H1 (cell line): ENCODE results near the gene SMIM41. TPM values are rescaled to one million over a fixed set of nuclear protein-coding genes. Genes with fewer than 3 reads are reported as not detected.

ENCODE experiments used
- CTCF ChIA-PET: fragments of 300-600 bp; sonication (Branson Sonifier 250); formaldehyde crosslinking; loops from one replicate; lab custom pipeline; 2021; ENCODE audit not compliant: partially characterized antibody; lab: Charles Lee
- POLR2A ChIA-PET: fragments of 300-600 bp; sonication (Branson Sonifier 250); formaldehyde crosslinking; loops from one replicate; lab custom pipeline; 2021; ENCODE audit warnings: inconsistent platforms; ENCODE audit not compliant: partially characterized antibody; lab: Charles Lee
- DNase-seq, 2 experiments: peaks; one replicate each; pipeline versions ENCODE4 v3.0.0 to v3.0.0-alpha.2; 2010 to 2022; ENCODE audit warnings: low spot score in 2 of 2, low read depth in 1 of 2, mixed read lengths in 1 of 2
- FAIRE-seq: peaks from 2 replicates; lab custom pipeline; 2011; peaks lifted over from hg19 to GRCh38; lab: Jason Lieb, UNC
- H2AFZ ChIP-seq: 2 replicates; pipeline ENCODE4 v1.8.1; 2012; ENCODE audit warnings: low read length, inconsistent platforms
- H2AK5ac ChIP-seq: 2 replicates; pipeline ENCODE4 v1.6.1; 2013; ENCODE audit warnings: low read depth, low read length
- H2BK120ac ChIP-seq: replicated peaks from 2 replicates; pipeline ENCODE3; 2013; ENCODE audit warnings: low read depth, low read length, inconsistent platforms
- H2BK12ac ChIP-seq: 2 replicates; pipeline ENCODE4 v1.6.1; 2013; ENCODE audit warnings: low read depth, low read length
- H2BK15ac ChIP-seq: 2 replicates; pipeline ENCODE4 v1.6.1; 2013; ENCODE audit warnings: low read length
- H2BK20ac ChIP-seq: 2 replicates; pipeline ENCODE4 v1.6.1; 2013; ENCODE audit warnings: low read length
- H2BK5ac ChIP-seq: 2 replicates; pipeline ENCODE4 v1.6.1; 2013; ENCODE audit warnings: low read depth, low read length
- H3K14ac ChIP-seq: 2 replicates; pipeline ENCODE4 v1.6.1; 2013; ENCODE audit warnings: inconsistent platforms; ENCODE audit not compliant: insufficient read length
- H3K18ac ChIP-seq: 2 replicates; pipeline ENCODE4 v1.6.1; 2013; ENCODE audit warnings: low read length; ENCODE audit errors: extremely low read depth
- H3K23ac ChIP-seq: 2 replicates; pipeline ENCODE4 v1.6.1; 2013; ENCODE audit warnings: inconsistent platforms; ENCODE audit not compliant: insufficient read length
- H3K23me2 ChIP-seq: 2 replicates; pipeline ENCODE4 v1.6.1; 2013; ENCODE audit warnings: low read depth, low read length
- H3K27ac ChIP-seq: 2 replicates; pipeline ENCODE4 v1.6.1; 2011; ENCODE audit warnings: low read depth, low read length, inconsistent platforms
- H3K27me3 ChIP-seq, 4 experiments: replicated peaks in 1 of 4; 1 replicate in 1 of 4; 2 replicates in 3 of 4; pipeline versions ENCODE4 v1.6.1 to v1.8.1; 2011 to 2013; ENCODE audit warnings: low read length in 3 of 4, mild to moderate bottlenecking in 3 of 4, inconsistent platforms in 2 of 4, mixed read lengths in 2 of 4, moderate library complexity in 1 of 4; ENCODE audit not compliant: control insufficient read depth in 3 of 4, insufficient read depth in 3 of 4; ENCODE audit errors: extremely low read depth in 1 of 4
- H3K36me3 ChIP-seq, 4 experiments: 2 replicates each; pipeline versions ENCODE4 v1.6.1 to v1.8.1; 2011 to 2013; ENCODE audit warnings: mild to moderate bottlenecking in 4 of 4, low read length in 3 of 4, moderate library complexity in 2 of 4, control low read depth in 1 of 4, inconsistent platforms in 1 of 4; ENCODE audit not compliant: insufficient read depth in 4 of 4, control insufficient read depth in 2 of 4
- H3K4ac ChIP-seq: replicated peaks from 2 replicates; pipeline ENCODE3; 2013; ENCODE audit warnings: low read length, low read depth, mixed read lengths, inconsistent platforms; ENCODE audit not compliant: insufficient read length
- H3K4me1 ChIP-seq, 4 experiments: replicated peaks in 1 of 4; 1 replicate in 1 of 4; 2 replicates in 3 of 4; pipeline versions ENCODE4 v1.6.1 to v1.8.1; 2011 to 2013; ENCODE audit warnings: low read length in 3 of 4, inconsistent platforms in 2 of 4, mixed read lengths in 1 of 4; ENCODE audit not compliant: insufficient read depth in 4 of 4, control insufficient read depth in 3 of 4
- H3K4me2 ChIP-seq, 2 experiments: 2 replicates each; pipeline versions ENCODE4 v1.6.1 to v1.8.1; 2011 to 2013; ENCODE audit warnings: low read depth in 2 of 2, low read length in 2 of 2, control low read depth in 1 of 2, inconsistent platforms in 1 of 2, mild to moderate bottlenecking in 1 of 2; ENCODE audit not compliant: insufficient read depth in 1 of 2
- H3K4me3 ChIP-seq, 4 experiments: fragments of 200-600, 300-600 bp in 1 of 4; sonication (generic), shearing (Covaris generic), sonication (Bioruptor Twin) in 1 of 4; 2 replicates each; pipeline versions ENCODE4 v1.5.1 to v1.8.1; 2011 to 2016; ENCODE audit warnings: low read length in 4 of 4, low read depth in 3 of 4, control low read depth in 2 of 4, inconsistent platforms in 2 of 4, mild to moderate bottlenecking in 2 of 4, mixed read lengths in 1 of 4, moderate library complexity in 1 of 4; ENCODE audit not compliant: insufficient read depth in 2 of 4; ENCODE audit errors: extremely low read depth in 1 of 4
- H3K56ac ChIP-seq: replicated peaks from 2 replicates; pipeline ENCODE3; 2013; ENCODE audit warnings: low read depth, mild to moderate bottlenecking, mixed read lengths, low read length, inconsistent platforms; ENCODE audit not compliant: insufficient read length
- H3K79me1 ChIP-seq: 2 replicates; pipeline ENCODE4 v1.6.1; 2013; ENCODE audit warnings: low read depth, low read length, control low read depth
- H3K79me2 ChIP-seq, 2 experiments: 2 replicates each; pipeline versions ENCODE4 v1.6.1 to v1.8.1; 2012 to 2013; ENCODE audit warnings: low read length in 2 of 2, mild to moderate bottlenecking in 2 of 2, inconsistent platforms in 1 of 2; ENCODE audit not compliant: insufficient read depth in 2 of 2, control insufficient read depth in 1 of 2
- H3K9ac ChIP-seq, 4 experiments: replicated peaks in 1 of 4; 1 replicate in 1 of 4; 2 replicates in 3 of 4; pipeline versions ENCODE4 v1.6.1 to v1.8.1; 2011 to 2013; ENCODE audit warnings: low read depth in 3 of 4, low read length in 3 of 4, control low read depth in 2 of 4, mild to moderate bottlenecking in 2 of 4, moderate library complexity in 2 of 4, inconsistent platforms in 1 of 4; ENCODE audit errors: extremely low read depth in 1 of 4
- H3K9me3 ChIP-seq, 2 experiments: 2 replicates each; pipeline versions ENCODE4 v1.6.1 to v1.8.1; 2012 to 2013; ENCODE audit warnings: mild to moderate bottlenecking in 2 of 2, moderate library complexity in 2 of 2, control low read depth in 1 of 2, inconsistent platforms in 1 of 2, low read depth in 1 of 2, low read length in 1 of 2, mixed read lengths in 1 of 2; ENCODE audit not compliant: insufficient read depth in 2 of 2
- H4K20me1 ChIP-seq, 2 experiments: replicated peaks in 1 of 2; 2 replicates each; pipeline versions ENCODE3 to v1.8.1; 2011 to 2013; ENCODE audit warnings: inconsistent platforms in 2 of 2, low read length in 2 of 2, mild to moderate bottlenecking in 1 of 2; ENCODE audit not compliant: insufficient read depth in 2 of 2, control insufficient read depth in 1 of 2
- H4K5ac ChIP-seq: 2 replicates; pipeline ENCODE4 v1.6.1; 2013; ENCODE audit warnings: low read length, low read depth, mixed read lengths, inconsistent platforms; ENCODE audit not compliant: insufficient read length
- H4K8ac ChIP-seq: 2 replicates; pipeline ENCODE4 v1.8.0; 2013; ENCODE audit warnings: mild to moderate bottlenecking, moderate library complexity, low read length, inconsistent platforms; ENCODE audit not compliant: insufficient read depth; ENCODE audit errors: extremely low read depth
- H4K91ac ChIP-seq: replicated peaks from 2 replicates; pipeline ENCODE3; 2013; ENCODE audit warnings: low read length, mixed read lengths, inconsistent platforms; ENCODE audit not compliant: insufficient read length
- BACH1 ChIP-seq: IDR thresholded peaks from 2 replicates; pipeline ENCODE4 v1.6.1; 2012; ENCODE audit warnings: low read length, improper control_type of control experiment
- EP300 ChIP-seq, 2 experiments: IDR thresholded peaks; 1 replicate in 1 of 2; 2 replicates in 1 of 2; pipeline ENCODE4 v1.6.1; 2011 to 2012; ENCODE audit warnings: low read depth in 2 of 2, low read length in 2 of 2, mild to moderate bottlenecking in 2 of 2, borderline replicate concordance in 1 of 2, inconsistent platforms in 1 of 2, moderate library complexity in 1 of 2
- HDAC6 ChIP-seq: IDR thresholded peaks from one replicate; pipeline ENCODE4 v1.7.1; 2012; ENCODE audit warnings: low read depth, mild to moderate bottlenecking, inconsistent platforms, low read length, moderate library complexity
- JUND ChIP-seq: IDR thresholded peaks from 2 replicates; pipeline ENCODE4 v1.6.1; 2011; ENCODE audit warnings: mild to moderate bottlenecking, improper control_type of control experiment, low read length
- NRF1 ChIP-seq: IDR thresholded peaks from 2 replicates; pipeline ENCODE4 v1.6.1; 2011; ENCODE audit warnings: mild to moderate bottlenecking, low read depth, low read length, improper control_type of control experiment
- RBBP5 ChIP-seq: IDR thresholded peaks from 2 replicates; pipeline ENCODE4 v1.7.1; 2012; ENCODE audit warnings: low read depth, mild to moderate bottlenecking, inconsistent platforms, low read length, moderate library complexity, borderline replicate concordance
- RFX5 ChIP-seq: IDR thresholded peaks from 2 replicates; pipeline ENCODE4 v1.6.1; 2011; ENCODE audit warnings: low read depth, low read length, improper control_type of control experiment, borderline replicate concordance
- TAF7 ChIP-seq: optimal IDR thresholded peaks from 2 replicates; pipeline ENCODE3; 2011; ENCODE audit warnings: low read depth, mild to moderate bottlenecking, inconsistent platforms, low read length, moderate library complexity, borderline replicate concordance
- WGBS, 2 experiments: shearing (Covaris generic) in 1 of 2; methylation state at CpG; one replicate each; pipeline versions ENCODE4 v1.1.6 to v1.1.7; 2013 to 2015; ENCODE audit warnings: low lambda C conversion rate in 2 of 2, mixed read lengths in 2 of 2, inconsistent platforms in 1 of 2, low coverage in 1 of 2, missing lambda C conversion rate in 1 of 2; ENCODE audit not compliant: insufficient replicate concordance in 2 of 2, insufficient coverage in 1 of 2, insufficient read length in 1 of 2; ENCODE audit errors: extremely low coverage in 1 of 2, missing lambda C conversion rate in 1 of 2; 5-methylcytosine and 5-hydroxymethylcytosine counted together
- polyA plus RNA-seq, 7 experiments: library from polyadenylated mRNA; depleted of rRNA in 3 of 7; stranded (reverse) in 5 of 7; unstranded in 2 of 7; fragments of >200 nt in 5 of 7; fragments of 200-250 nt in 2 of 7; gene quantifications; 1 replicate in 5 of 7; 2 replicates in 1 of 7; 4 replicates in 1 of 7; pipeline versions ENCODE4 v1.2.1 to v1.2.3, GENCODE V29; 2011 to 2013; ENCODE audit warnings: missing spikeins in 2 of 7, mixed read lengths in 2 of 7
- total RNA-seq: library from RNA; stranded (reverse); fragmentation: NEBNext Ultra II Directional; extraction: Animal tissue kit (Norgen Biotek cat#: 25700); gene quantifications from 2 replicates; pipeline ENCODE4 v1.2.1, GENCODE V29; 2021
- TF ChIP-seq, protein P1 (sequence below), 3 experiments: IDR thresholded peaks; 1 replicate in 2 of 3; 2 replicates in 1 of 3; pipeline versions ENCODE4 v1.5.1 to v1.6.1; 2011; ENCODE audit warnings: low read length in 3 of 3, mild to moderate bottlenecking in 3 of 3, inconsistent platforms in 2 of 3, low read depth in 1 of 3, moderate library complexity in 1 of 3; ENCODE audit not compliant: insufficient read depth in 1 of 3; ENCODE audit errors: control extremely low read depth in 1 of 3

SMIM41 gene
- total and polyA plus RNA-seq, 2 of the 8 experiments (the other 6 are each of a cell fraction or from before 2014, with no cell fraction given): 0.28 to 0.98 TPM

DNA sequence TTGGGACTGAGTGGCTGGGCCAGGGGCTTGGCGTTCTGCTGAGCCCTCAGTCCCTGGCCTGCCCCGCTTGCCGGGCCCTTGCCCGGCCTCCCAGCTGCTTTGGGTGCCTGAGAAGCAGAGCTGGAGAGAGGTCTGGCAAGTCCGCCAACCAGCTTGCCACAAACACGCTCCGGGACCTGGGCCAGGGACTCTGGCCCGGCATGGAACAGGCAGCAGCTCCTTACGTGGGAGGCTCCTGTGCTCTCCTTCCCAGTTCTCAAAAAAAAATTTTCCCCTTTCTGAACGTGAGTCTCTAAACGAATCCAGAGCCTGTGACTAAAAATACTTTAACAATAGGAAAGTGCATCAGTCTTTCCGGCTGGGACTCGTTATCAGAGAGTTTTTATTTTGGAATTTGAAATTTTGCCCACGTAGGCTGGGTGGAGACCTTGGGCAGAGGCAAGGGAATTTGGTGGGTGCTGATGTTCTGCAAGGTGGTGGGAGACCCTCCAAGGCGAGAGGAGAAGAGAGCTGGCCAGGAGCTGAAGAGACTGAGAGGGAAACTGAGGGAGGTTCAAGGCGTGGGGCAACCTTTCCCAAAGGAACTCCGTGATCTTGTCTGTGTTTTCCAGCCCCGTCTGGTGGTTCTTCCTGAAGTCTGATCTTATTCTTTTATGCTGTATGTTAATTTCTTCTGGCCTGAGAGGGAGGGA, 35.1 kb upstream of the SMIM41 start:
- Histone ChIP-seq H3K4me3 (no peak overlapping the region), H3K4ac (no peak overlapping the region), H4K20me1 (peaks cover 3 to 19% of the 10 kb centered on the region in 2 experiments), H2BK15ac (no peak overlapping the region), H3K14ac (no peak overlapping the region), H3K79me1 (peaks cover 4% of the 10 kb centered on the region), H3K9ac (no peak overlapping the region; a peak in 1 of 7 replicates), H2BK20ac (no peak overlapping the region), H3K23me2 (no peaks in the 10 kb centered on the region), H3K9me3 (no peaks in the 10 kb centered on the region), H4K5ac (no peak overlapping the region), H2BK5ac (no peak overlapping the region), H2AK5ac (no peak overlapping the region), H3K27ac (no peak overlapping the region), H3K23ac (no peak overlapping the region), H2BK12ac (no peak overlapping the region), H3K36me3 (no peaks in the 10 kb centered on the region; a peak in 2 of 8 replicates), H2BK120ac (no peak overlapping the region), H4K91ac (no peak overlapping the region), H3K18ac (no peak overlapping the region), H2AFZ (no peak overlapping the region), H3K4me1 (peaks cover 0 to 3% (median 0%) of the 10 kb centered on the region in 4 experiments; a peak in 2 of 7 replicates), H3K56ac (no peak overlapping the region), H3K4me2 (no peak overlapping the region), H3K27me3 (peaks cover 0 to 10% (median 8%) of the 10 kb centered on the region in 4 experiments; a peak in 6 of 7 replicates), H3K79me2 (peaks cover 0 to 11% of the 10 kb centered on the region in 2 experiments; a peak in 1 of 4 replicates), H4K8ac (0 out of 2 replicates have a peak overlapping the region, but pooled peaks have one; percentile 53)
- no peak for DNase-seq
- CTCF ChIA-PET: interaction anchor here (0.5 to 15.8 kb wide), 12 partner anchors 14 to 333 kb away, joined by 3 to 294 read pairs (median 6); partner anchors contain the start of genes ATG101 and SMIM41
- POLR2A ChIA-PET: interaction anchor here (0.9 to 3.1 kb wide), 6 partner anchors 12 to 22 kb away, joined by 3 to 11 read pairs (median 4); no protein-coding TSS in a partner anchor
- WGBS, 2 experiments: 87% methylated on average over 16 of the region's 18 CpGs; no CpG with 5 or more reads in 1 of the 2 experiments
- FAIRE-seq: no peak
- TF ChIP-seq RBBP5 (no peak), NRF1 (no peak), BACH1 (no peak), EP300 (IDR thresholded peaks at IDR 0.05; ENCODE audit: borderline replicate concordance in 1 of 2, low read depth in 2 of 2, low read length in 2 of 2) (no peak), JUND (no peak), HDAC6 (no peak), TAF7 (no peak), RFX5 (no peak)
- TF ChIP-seq, protein P1, sequence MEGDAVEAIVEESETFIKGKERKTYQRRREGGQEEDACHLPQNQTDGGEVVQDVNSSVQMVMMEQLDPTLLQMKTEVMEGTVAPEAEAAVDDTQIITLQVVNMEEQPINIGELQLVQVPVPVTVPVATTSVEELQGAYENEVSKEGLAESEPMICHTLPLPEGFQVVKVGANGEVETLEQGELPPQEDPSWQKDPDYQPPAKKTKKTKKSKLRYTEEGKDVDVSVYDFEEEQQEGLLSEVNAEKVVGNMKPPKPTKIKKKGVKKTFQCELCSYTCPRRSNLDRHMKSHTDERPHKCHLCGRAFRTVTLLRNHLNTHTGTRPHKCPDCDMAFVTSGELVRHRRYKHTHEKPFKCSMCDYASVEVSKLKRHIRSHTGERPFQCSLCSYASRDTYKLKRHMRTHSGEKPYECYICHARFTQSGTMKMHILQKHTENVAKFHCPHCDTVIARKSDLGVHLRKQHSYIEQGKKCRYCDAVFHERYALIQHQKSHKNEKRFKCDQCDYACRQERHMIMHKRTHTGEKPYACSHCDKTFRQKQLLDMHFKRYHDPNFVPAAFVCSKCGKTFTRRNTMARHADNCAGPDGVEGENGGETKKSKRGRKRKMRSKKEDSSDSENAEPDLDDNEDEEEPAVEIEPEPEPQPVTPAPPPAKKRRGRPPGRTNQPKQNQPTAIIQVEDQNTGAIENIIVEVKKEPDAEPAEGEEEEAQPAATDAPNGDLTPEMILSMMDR (IDR thresholded peaks at IDR 0.05; ENCODE audit: control extremely low read depth in 1 of 3, insufficient read depth in 1 of 3, low read depth in 1 of 3, low read length in 3 of 3): no peak
